Karpas-422 (cell line): ENCODE measurements around the gene CLIP2. TPM values are rescaled to one million over a fixed set of nuclear protein-coding genes. Genes with fewer than 3 reads are reported as not detected.

Experiments used
- DNase-seq: peaks from one replicate; pipeline ENCODE4 v3.0.0-alpha.2; 2015
- H2AFZ ChIP-seq: fragments of 200-600 bp; sonication (generic); 2 replicates; pipeline ENCODE4 v1.6.1; 2014; ENCODE audit warnings: antibody characterized with exemption, low read length, mixed read lengths
- H3K27ac ChIP-seq: fragments of 200-600 bp; sonication (generic); 2 replicates; pipeline ENCODE4 v1.5.1; 2014; ENCODE audit warnings: mild to moderate bottlenecking, low read length, moderate library complexity
- H3K27me3 ChIP-seq: fragments of 200-600 bp; sonication (generic); 2 replicates; pipeline ENCODE4 v1.6.1; 2014; ENCODE audit warnings: low read length, mixed read lengths
- H3K36me3 ChIP-seq: fragments of 200-600 bp; sonication (generic); 2 replicates; pipeline ENCODE4 v1.6.1; 2014; ENCODE audit warnings: low read length, mixed read lengths; ENCODE audit not compliant: insufficient read depth
- H3K4me1 ChIP-seq: fragments of 200-600 bp; sonication (generic); 2 replicates; pipeline ENCODE4 v1.6.1; 2014; ENCODE audit warnings: mild to moderate bottlenecking, low read length, mixed read lengths
- H3K4me2 ChIP-seq: fragments of 200-600 bp; sonication (generic); 2 replicates; pipeline ENCODE4 v1.6.1; 2014; ENCODE audit warnings: low read length, low read depth, mild to moderate bottlenecking; ENCODE audit not compliant: poor library complexity, severe bottlenecking
- H3K4me3 ChIP-seq: fragments of 200-600 bp; sonication (generic); 2 replicates; pipeline ENCODE4 v1.5.1; 2014; ENCODE audit warnings: mild to moderate bottlenecking, antibody characterized with exemption, low read length, mixed read lengths
- H3K79me2 ChIP-seq: fragments of 200-600 bp; sonication (generic); 2 replicates; pipeline ENCODE4 v1.6.1; 2014; ENCODE audit warnings: mild to moderate bottlenecking, low read length, mixed read lengths
- H3K9ac ChIP-seq: fragments of 200-600 bp; sonication (generic); 2 replicates; pipeline ENCODE4 v1.6.0; 2014; ENCODE audit warnings: low read length
- H3K9me2 ChIP-seq: fragments of 200-600 bp; sonication (generic), shearing (Covaris generic); replicated peaks from 2 replicates; pipeline ENCODE4 v1.6.0; 2014; ENCODE audit warnings: mild to moderate bottlenecking, low read length, moderate library complexity; ENCODE audit not compliant: insufficient read depth
- H3K9me3 ChIP-seq: fragments of 300-700, 200-600 bp; sonication (generic); 2 replicates; pipeline ENCODE4 v1.6.1; 2014; ENCODE audit warnings: low read length, mixed read lengths
- H4K20me1 ChIP-seq: fragments of 200-600 bp; sonication (generic); 2 replicates; pipeline ENCODE4 v1.6.1; 2014; ENCODE audit warnings: mild to moderate bottlenecking, antibody characterized with exemption, low read length, low read depth; ENCODE audit not compliant: insufficient read depth
- total RNA-seq: library from RNA; depleted of rRNA; stranded (reverse); fragments of >200 nt; shearing (Covaris generic); gene quantifications from 2 replicates; pipeline ENCODE4 v1.2.3, GENCODE V29; 2014; ENCODE audit warnings: low replicate concordance

The CLIP2 gene
- total RNA-seq, 1 experiment from 2014 or later, result not detected

DNA sequence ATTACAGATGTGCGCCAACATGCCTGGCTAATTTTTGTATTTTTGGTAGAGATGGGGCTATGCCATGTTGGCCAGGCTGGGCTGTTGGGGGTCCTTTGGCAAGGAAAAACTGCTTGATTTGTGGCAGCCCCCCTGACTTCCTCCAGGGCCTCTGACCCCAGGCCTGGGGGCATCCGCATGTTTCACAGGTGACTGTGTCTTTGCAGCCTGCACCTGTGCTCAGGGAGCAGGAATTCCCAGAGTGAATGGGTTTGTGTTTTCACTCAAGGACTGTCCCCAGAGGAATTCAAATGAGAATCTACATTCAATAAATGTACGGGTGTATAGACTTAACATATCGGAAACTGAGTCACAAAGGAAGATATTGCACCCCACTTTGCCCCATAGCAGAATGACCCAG lies 11.6 kb upstream of the CLIP2 start:
- Histone ChIP-seq H3K4me1 (peaks cover 8% of the 10 kb centered on the region), H3K79me2 (no peaks in the 10 kb centered on the region), H3K4me2 (no peak overlapping the region), H3K36me3 (no peaks in the 10 kb centered on the region), H4K20me1 (no peaks in the 10 kb centered on the region), H2AFZ (no peak overlapping the region), H3K27ac (no peak overlapping the region), H3K9ac (no peak overlapping the region), H3K9me2 (no peaks in the 10 kb centered on the region), H3K27me3 (no peaks in the 10 kb centered on the region), H3K9me3 (no peaks in the 10 kb centered on the region), H3K4me3 (no peak overlapping the region)
- DNase-seq, result no peak

DNA sequence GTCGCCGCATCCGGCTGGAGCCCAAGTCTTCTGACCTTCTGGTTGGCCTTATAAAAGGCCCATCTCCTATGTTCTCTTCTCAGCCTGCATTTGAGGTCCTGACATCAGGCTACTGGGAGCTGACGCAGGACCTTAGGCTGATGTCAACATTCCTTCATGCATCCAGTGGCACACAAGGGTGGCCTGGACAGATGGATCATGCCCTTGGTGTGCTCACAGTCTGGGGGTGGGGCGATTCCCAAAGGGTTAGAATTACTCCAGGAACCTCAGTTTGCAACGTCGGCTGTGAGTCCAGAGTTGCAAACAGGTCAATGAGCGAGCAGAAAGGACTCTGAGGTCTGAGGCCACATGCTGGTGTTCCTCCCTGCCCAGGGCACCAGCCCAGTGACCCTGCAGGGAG lies 8.2 kb upstream of the CLIP2 start:
- H3K4me3 ChIP-seq, result no peak overlapping the region
- peaks cover 6% of the 10 kb centered on the region for H3K4me1 ChIP-seq
- no peak for DNase-seq
- no peaks in the 10 kb centered on the region for H3K36me3 ChIP-seq
- no peaks in the 10 kb centered on the region for H4K20me1 ChIP-seq
- H3K79me2 ChIP-seq, result no peaks in the 10 kb centered on the region
- H3K9me3 ChIP-seq, result no peaks in the 10 kb centered on the region
- H2AFZ ChIP-seq, result no peak overlapping the region
- no peaks in the 10 kb centered on the region for H3K9me2 ChIP-seq
- H3K27me3 ChIP-seq, result no peaks in the 10 kb centered on the region
- H3K9ac ChIP-seq, result no peak overlapping the region
- H3K27ac ChIP-seq, result no peak overlapping the region
- H3K4me2 ChIP-seq, result no peak overlapping the region

DNA sequence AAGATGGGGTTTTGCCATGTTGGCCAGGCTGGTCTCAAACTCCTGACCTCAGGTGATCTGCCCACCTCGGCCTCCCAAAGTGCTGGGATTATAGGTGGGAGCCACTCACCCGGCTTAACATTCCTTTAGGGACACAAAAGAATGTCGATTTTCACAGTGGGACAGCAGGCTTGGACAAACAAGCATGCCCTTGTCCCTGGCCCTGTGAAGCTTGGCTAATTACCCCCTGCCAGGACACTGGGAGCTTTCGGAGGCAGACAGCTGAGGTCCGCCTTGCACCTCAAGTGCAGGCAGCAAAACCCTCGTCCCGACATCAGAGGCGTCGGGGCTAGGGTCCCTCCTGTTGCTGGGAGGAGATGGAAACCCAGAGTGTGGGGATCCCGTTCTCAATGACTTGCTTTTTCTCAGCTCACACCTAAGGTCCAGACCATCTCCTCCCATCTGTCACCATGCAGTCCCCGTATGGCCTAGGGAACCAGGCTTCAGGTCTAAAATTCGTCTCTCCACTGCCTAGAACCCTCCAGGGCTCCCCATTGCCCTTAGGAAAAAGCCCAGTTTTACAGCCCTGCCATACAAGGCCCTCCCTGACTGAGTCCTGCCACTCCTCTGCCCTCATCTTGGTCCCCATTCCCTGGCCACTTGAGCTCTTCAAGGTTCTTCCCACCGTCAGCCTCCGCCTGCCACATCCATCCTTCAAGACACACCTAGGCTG lies 6.3 kb upstream of the CLIP2 start:
- H2AFZ ChIP-seq, result no peak overlapping the region
- H3K36me3 ChIP-seq, result no peaks in the 10 kb centered on the region
- H3K27me3 ChIP-seq, result no peaks in the 10 kb centered on the region
- H3K9ac ChIP-seq, result no peak overlapping the region
- H3K4me1 ChIP-seq, result peaks cover 6% of the 10 kb centered on the region
- no peaks in the 10 kb centered on the region for H3K9me3 ChIP-seq
- no peak overlapping the region for H3K4me2 ChIP-seq
- DNase-seq, result no peak
- H3K79me2 ChIP-seq, result no peaks in the 10 kb centered on the region
- H3K27ac ChIP-seq, result no peak overlapping the region
- H3K9me2 ChIP-seq, result no peaks in the 10 kb centered on the region
- no peak overlapping the region for H3K4me3 ChIP-seq
- H4K20me1 ChIP-seq, result no peaks in the 10 kb centered on the region

DNA sequence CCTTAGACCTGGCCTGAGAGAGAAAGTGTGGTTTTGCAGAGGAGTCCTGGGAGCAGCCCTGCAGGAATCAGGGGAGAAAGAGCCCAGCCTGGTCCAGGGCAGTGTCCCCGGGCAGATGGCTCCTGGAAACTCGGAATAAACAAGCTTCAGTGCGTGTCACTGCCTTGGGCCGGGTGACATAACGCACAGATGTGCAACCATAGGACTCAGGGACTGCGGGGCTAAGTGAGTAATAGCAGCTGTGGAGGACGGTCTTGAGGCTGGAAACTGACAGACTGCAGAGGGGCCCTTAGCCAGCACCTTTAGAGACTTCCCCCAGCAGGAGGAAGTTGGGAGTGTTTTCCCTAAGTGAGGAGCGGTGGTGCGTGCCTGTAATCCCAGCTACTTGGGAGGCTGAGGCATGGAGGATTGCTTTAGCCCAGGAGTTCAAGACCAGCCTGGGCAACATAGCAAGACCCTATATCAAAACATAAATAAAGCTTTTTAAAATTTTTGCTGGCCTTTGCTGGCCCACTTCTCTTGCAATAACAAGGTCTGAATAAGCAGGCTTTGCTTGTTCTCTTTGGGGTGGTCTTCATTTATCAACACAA lies 5.3 kb upstream of the CLIP2 start:
- Histone ChIP-seq H3K79me2 (no peaks in the 10 kb centered on the region), H3K4me1 (peaks cover 6% of the 10 kb centered on the region), H3K9me2 (no peaks in the 10 kb centered on the region), H4K20me1 (no peaks in the 10 kb centered on the region), H2AFZ (no peak overlapping the region), H3K36me3 (no peaks in the 10 kb centered on the region), H3K9ac (no peak overlapping the region), H3K4me3 (no peak overlapping the region), H3K27ac (no peak overlapping the region), H3K4me2 (no peak overlapping the region), H3K9me3 (no peaks in the 10 kb centered on the region), H3K27me3 (no peaks in the 10 kb centered on the region)
- no peak for DNase-seq

DNA sequence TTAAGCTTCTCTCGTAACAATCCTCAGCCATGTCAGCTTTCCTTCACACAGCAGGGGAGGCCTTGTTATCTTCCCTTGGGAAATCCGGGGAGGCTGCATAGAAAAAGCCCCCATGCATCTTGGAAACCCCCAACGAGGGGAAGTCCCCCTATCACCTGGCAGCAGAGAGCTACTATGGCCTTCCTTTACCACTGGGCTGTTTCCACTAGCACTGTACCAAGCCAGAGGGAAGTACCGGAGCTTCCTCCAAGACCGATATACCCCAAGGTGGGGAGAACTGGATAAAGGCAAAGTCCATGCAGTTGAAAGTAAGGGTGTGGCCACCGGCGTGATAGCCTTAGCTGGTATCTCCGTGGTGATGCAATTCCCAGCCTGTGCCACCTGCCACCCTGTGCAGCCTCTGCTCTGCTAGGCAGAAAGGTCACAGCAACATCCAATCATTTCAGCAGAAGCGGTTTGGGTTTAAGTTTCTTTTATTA lies 4.4 kb upstream of the CLIP2 start:
- Histone ChIP-seq H3K36me3 (no peaks in the 10 kb centered on the region), H3K27ac (no peak overlapping the region), H3K9me3 (no peaks in the 10 kb centered on the region), H3K4me3 (no peak overlapping the region), H3K9me2 (no peaks in the 10 kb centered on the region), H2AFZ (no peak overlapping the region), H3K79me2 (no peaks in the 10 kb centered on the region), H3K27me3 (no peaks in the 10 kb centered on the region), H4K20me1 (no peaks in the 10 kb centered on the region), H3K4me1 (peaks cover 3% of the 10 kb centered on the region), H3K9ac (no peak overlapping the region), H3K4me2 (no peak overlapping the region)
- DNase-seq, result no peak

DNA sequence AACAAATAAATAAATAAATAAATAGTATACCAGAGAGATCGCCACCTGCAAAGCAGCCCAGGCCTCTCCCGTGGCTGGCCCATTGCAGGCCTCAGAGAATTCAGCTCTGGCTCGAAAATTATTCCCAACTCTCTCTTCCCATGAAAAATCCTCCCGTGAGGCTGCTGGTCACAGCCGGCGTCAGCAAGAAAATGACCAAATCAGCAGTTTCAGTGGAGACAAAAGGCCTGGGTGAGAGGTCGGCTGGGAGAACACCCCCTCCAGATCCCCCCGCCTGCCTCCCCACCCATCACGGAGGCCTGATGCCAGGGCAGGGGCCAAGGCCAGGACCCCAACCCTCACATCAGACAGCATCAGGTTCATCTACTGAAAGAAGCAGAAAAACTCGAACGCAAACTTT lies 3.1 kb upstream of the CLIP2 start:
- H2AFZ ChIP-seq, result no peak overlapping the region
- no peaks in the 10 kb centered on the region for H3K9me3 ChIP-seq
- H3K4me1 ChIP-seq, result peaks cover 3% of the 10 kb centered on the region; the same call in 1 of the 2 replicates
- no peaks in the 10 kb centered on the region for H3K36me3 ChIP-seq
- H3K9me2 ChIP-seq, result no peaks in the 10 kb centered on the region
- no peaks in the 10 kb centered on the region for H3K27me3 ChIP-seq
- DNase-seq, result no peak
- H3K79me2 ChIP-seq, result no peaks in the 10 kb centered on the region
- no peak overlapping the region for H3K4me3 ChIP-seq
- no peak overlapping the region for H3K27ac ChIP-seq
- no peak overlapping the region for H3K9ac ChIP-seq
- H4K20me1 ChIP-seq, result 0 out of 2 replicates have a peak, but pooled peaks cover 4% of the 10 kb centered on the region
- H3K4me2 ChIP-seq, result no peak overlapping the region

DNA sequence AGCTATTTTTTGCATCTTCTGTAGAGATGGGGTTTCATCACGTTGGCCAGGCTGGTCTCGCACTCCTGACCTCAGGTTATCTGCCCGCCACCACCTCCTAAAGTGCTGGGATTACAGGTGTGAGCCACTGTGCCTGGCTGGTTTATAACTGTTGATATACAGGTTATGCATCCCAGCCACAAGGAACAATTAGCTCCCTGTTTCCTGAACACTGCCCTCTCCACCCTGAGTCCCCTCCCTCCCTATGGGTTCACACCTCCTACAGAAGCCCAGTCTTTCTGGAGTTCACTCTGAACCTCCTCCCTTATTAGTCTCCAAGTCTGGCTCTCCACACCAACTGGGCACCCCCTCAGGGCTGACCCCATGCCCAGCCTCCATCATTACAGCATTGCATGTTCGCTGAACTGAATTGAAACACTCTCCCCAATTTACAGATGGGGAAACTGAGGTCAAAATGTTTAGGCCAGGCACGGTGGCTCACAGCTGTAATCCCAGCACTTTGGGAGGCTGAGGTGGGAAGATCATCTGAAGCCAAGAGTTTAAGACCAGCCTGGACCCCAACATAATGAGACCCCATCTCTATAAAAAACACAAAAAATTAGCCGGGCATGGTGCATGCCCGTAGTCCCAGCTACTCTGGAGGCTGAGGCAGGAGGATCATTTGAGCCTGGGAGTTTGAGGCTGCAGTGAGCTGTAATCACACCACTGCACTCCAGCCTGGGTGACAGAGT lies 1.7 kb upstream of the CLIP2 start:
- no peaks in the 10 kb centered on the region for H3K9me2 ChIP-seq
- no peak for DNase-seq
- no peak overlapping the region for H3K9ac ChIP-seq
- H4K20me1 ChIP-seq, result 0 out of 2 replicates have a peak, but pooled peaks cover 6% of the 10 kb centered on the region
- H3K79me2 ChIP-seq, result no peaks in the 10 kb centered on the region
- H3K4me2 ChIP-seq, result no peak overlapping the region
- no peak overlapping the region for H3K27ac ChIP-seq
- H3K27me3 ChIP-seq, result no peaks in the 10 kb centered on the region
- no peak overlapping the region for H3K4me3 ChIP-seq
- H3K36me3 ChIP-seq, result no peaks in the 10 kb centered on the region
- H3K9me3 ChIP-seq, result no peaks in the 10 kb centered on the region
- no peak overlapping the region for H2AFZ ChIP-seq
- H3K4me1 ChIP-seq, result peaks cover 3% of the 10 kb centered on the region; the same call in 1 of the 2 replicates
